Prostate gland (tissue), 2 donors: ENCODE results near the gene DNAJC17.

Experiments
- CTCF ChIP-seq, 4 experiments: fragments of 200-600 bp in 2 of 4; fragments of 450-650 bp in 2 of 4; sonication (generic) in 2 of 4; IDR thresholded peaks; 1 replicate in 3 of 4; 2 replicates in 1 of 4; pipeline ENCODE4 v1.5.1; 2016 to 2019; ENCODE audit warnings: antibody characterized with exemption in 4 of 4, mild to moderate bottlenecking in 2 of 4, moderate library complexity in 2 of 4
- POLR2AphosphoS5 ChIP-seq: sonication (generic); formaldehyde crosslinking; IDR thresholded peaks from one replicate; pipeline ENCODE4 v1.6.1; 2017; ENCODE audit warnings: antibody characterized with exemption

- no peak for TF ChIP-seq CTCF (IDR thresholded peaks at IDR 0.05)
- TF ChIP-seq POLR2AphosphoS5, result no peak
Observed at GRCh38 chr15:40832903-40833302, 25.6 kb upstream of the DNAJC17 start.
